Measurements from ENCODE around the gene C11orf68.

Gene C11orf68

DNA sequence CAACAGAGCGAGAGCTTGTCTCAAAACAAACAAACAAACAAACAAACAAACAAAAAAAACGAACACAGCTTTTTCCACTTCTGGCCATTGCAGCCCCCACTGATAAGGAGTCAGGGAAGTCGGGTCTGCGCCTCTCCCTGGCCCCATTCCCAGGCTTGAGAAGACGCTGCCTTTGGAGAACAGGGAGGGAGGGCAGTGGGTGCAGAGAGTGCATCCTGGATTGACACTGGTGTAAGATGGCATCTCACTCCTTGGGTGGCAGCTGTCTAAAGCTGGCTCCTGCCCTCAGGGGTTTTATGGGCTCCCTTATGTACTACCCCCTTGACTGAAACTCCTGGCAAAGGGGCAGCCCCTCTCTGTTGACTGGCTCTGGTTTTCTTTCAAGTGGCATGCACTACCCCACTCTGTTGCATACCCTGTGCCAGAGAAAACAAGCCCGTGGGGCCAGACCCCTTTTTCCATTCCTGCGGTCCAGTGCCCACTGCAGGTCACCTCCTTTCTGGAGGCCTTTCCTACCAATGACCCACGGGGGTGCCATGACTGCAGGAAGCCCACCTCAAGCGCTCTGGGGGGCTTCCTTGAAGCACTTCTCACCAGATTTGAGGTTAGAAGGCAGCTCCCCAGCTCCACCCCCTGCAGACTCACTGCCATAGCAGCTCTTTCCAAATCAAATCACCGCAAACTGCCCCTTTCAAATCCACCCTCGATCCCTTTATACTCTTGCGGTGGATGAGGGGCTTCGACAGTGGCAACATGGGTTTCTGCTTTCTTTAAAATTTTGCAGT, 13.1 kb upstream of the C11orf68 start:
- Histone ChIP-seq H3K9ac (ENCODE audit: low read length) (no peak overlapping the region), H4K20me1 (ENCODE audit: insufficient read depth, low read length) (no peaks in the 10 kb centered on the region), H3K4me1 (ENCODE audit: low read length) (peaks cover 21% of the 10 kb centered on the region), H3K9me2 (replicated peaks; ENCODE audit: insufficient read depth, low read length) (no peaks in the 10 kb centered on the region), H2AFZ (ENCODE audit: low read length) (no peak overlapping the region), H3F3A (ENCODE audit: insufficient read depth, low read length) (peaks cover 18% of the 10 kb centered on the region), H3K27ac (ENCODE audit: low read length) (no peak overlapping the region), H3K4me2 (ENCODE audit: low read depth, low read length) (no peak overlapping the region), H3K4me3 (ENCODE audit: low read length) (no peak overlapping the region), H3K27me3 (replicated peaks; ENCODE audit: insufficient read depth, low read length) (no peaks in the 10 kb centered on the region), H3K79me2 (ENCODE audit: low read length) (no peaks in the 10 kb centered on the region), H3K36me3 (replicated peaks; ENCODE audit: insufficient read depth, low read length) (no peaks in the 10 kb centered on the region), H3K9me3 (replicated peaks; ENCODE audit: insufficient read depth, low read length) (no peaks in the 10 kb centered on the region)
- no peak for DNase-seq
- TF ChIP-seq EZH2phosphoT487 (IDR thresholded peaks at IDR 0.05; ENCODE audit: low read length) (no peak), CTCF (IDR thresholded peaks at IDR 0.05; ENCODE audit: low read length) (0 out of 2 replicates have a peak, but pooled peaks have one; percentile 4), EZH2 (optimal IDR thresholded peaks at IDR 0.05; ENCODE audit: low read depth, low read length) (no peak)

GRCh38 chr11:65928667-65929066, 9.8 kb upstream of the C11orf68 start:
- Histone ChIP-seq H3K27ac (ENCODE audit: low read length) (peak overlapping the region; percentile 72), H4K20me1 (ENCODE audit: insufficient read depth, low read length) (no peaks in the 10 kb centered on the region), H2AFZ (ENCODE audit: low read length) (peak overlapping the region; percentile 40), H3K9me3 (replicated peaks; ENCODE audit: insufficient read depth, low read length) (no peaks in the 10 kb centered on the region), H3K27me3 (replicated peaks; ENCODE audit: insufficient read depth, low read length) (no peaks in the 10 kb centered on the region), H3K4me3 (ENCODE audit: low read length) (peak overlapping the region; percentile 37), H3K36me3 (replicated peaks; ENCODE audit: insufficient read depth, low read length) (no peaks in the 10 kb centered on the region), H3F3A (ENCODE audit: insufficient read depth, low read length) (peaks cover 18% of the 10 kb centered on the region), H3K9ac (ENCODE audit: low read length) (peak overlapping the region; percentile 41; the same call in 1 of the 2 replicates), H3K4me2 (ENCODE audit: low read depth, low read length) (peak overlapping the region; percentile 71), H3K9me2 (replicated peaks; ENCODE audit: insufficient read depth, low read length) (no peaks in the 10 kb centered on the region), H3K79me2 (ENCODE audit: low read length) (no peaks in the 10 kb centered on the region), H3K4me1 (ENCODE audit: low read length) (peaks cover 21% of the 10 kb centered on the region)
- peak; percentile 50 for DNase-seq
- TF ChIP-seq CTCF (IDR thresholded peaks at IDR 0.05; ENCODE audit: low read length), result no peak
- TF ChIP-seq EZH2phosphoT487 (IDR thresholded peaks at IDR 0.05; ENCODE audit: low read length), result no peak

- Histone ChIP-seq H4K20me1 (ENCODE audit: insufficient read depth, low read length) (no peaks in the 10 kb centered on the region), H3K4me1 (ENCODE audit: low read length) (peaks cover 21% of the 10 kb centered on the region), H3K9me2 (replicated peaks; ENCODE audit: insufficient read depth, low read length) (no peaks in the 10 kb centered on the region), H3K36me3 (replicated peaks; ENCODE audit: insufficient read depth, low read length) (no peaks in the 10 kb centered on the region), H3K4me2 (ENCODE audit: low read depth, low read length) (peak overlapping the region; percentile 71), H3K9ac (ENCODE audit: low read length) (peak overlapping the region; percentile 41; the same call in 1 of the 2 replicates), H3K27me3 (replicated peaks; ENCODE audit: insufficient read depth, low read length) (no peaks in the 10 kb centered on the region), H3K79me2 (ENCODE audit: low read length) (no peaks in the 10 kb centered on the region), H3F3A (ENCODE audit: insufficient read depth, low read length) (peaks cover 18% of the 10 kb centered on the region), H2AFZ (ENCODE audit: low read length) (peak overlapping the region; percentile 60), H3K9me3 (replicated peaks; ENCODE audit: insufficient read depth, low read length) (no peaks in the 10 kb centered on the region), H3K4me3 (ENCODE audit: low read length) (peak overlapping the region; percentile 37; the same call in 1 of the 2 replicates), H3K27ac (ENCODE audit: low read length) (peak overlapping the region; percentile 72)
- no peak for TF ChIP-seq CTCF (IDR thresholded peaks at IDR 0.05; ENCODE audit: low read length)
- TF ChIP-seq EZH2phosphoT487 (IDR thresholded peaks at IDR 0.05; ENCODE audit: low read length), result no peak
- TF ChIP-seq EZH2 (optimal IDR thresholded peaks at IDR 0.05; ENCODE audit: low read depth, low read length), result no peak
- peak; percentile 94 for DNase-seq
These were observed 9.1 kb upstream of the C11orf68 start for GRCh38 chr11:65927904-65928397.

All from MM.1S (cell line).